SH-SY5Y (cell line): ENCODE measurements around the gene ADGRL3.

Experiments used
- GATA2 ChIP-seq: IDR thresholded peaks from 2 replicates; pipeline ENCODE4 v1.6.1; 2011; ENCODE audit warnings: mild to moderate bottlenecking, low read depth, low read length
- GATA3 ChIP-seq: IDR thresholded peaks from 2 replicates; pipeline ENCODE4 v1.6.1; 2011; ENCODE audit warnings: low read depth, mild to moderate bottlenecking, low read length, moderate library complexity

Gene ADGRL3

GRCh38 chr4:61786211-61786610 lies 586.1 kb downstream of the ADGRL3 start:
- no peak for TF ChIP-seq GATA3
- no peak for TF ChIP-seq GATA2

- TF ChIP-seq GATA3 (no peak), GATA2 (no peak)
Measured at GRCh38 chr4:61795998-61796397, 595.9 kb downstream of the ADGRL3 start.

GRCh38 chr4:61799794-61800193 lies 599.7 kb downstream of the ADGRL3 start:
- TF ChIP-seq GATA2 (no peak), GATA3 (no peak)

- no peak for TF ChIP-seq GATA2
Measured at GRCh38 chr4:61805227-61805626, 605.1 kb downstream of the ADGRL3 start.

GRCh38 chr4:61805979-61806378 lies 605.9 kb downstream of the ADGRL3 start:
- no peak for TF ChIP-seq GATA2
- TF ChIP-seq GATA3: no peak

- TF ChIP-seq GATA3 (no peak), GATA2 (no peak)
Measured at GRCh38 chr4:61812171-61812570, 612.0 kb downstream of the ADGRL3 start.

GRCh38 chr4:61817071-61817470 lies 616.9 kb downstream of the ADGRL3 start:
- TF ChIP-seq GATA2: no peak
- no peak for TF ChIP-seq GATA3

- no peak for TF ChIP-seq GATA2
- TF ChIP-seq GATA3: no peak
Measured at GRCh38 chr4:61820136-61820535, 620.0 kb downstream of the ADGRL3 start.

GRCh38 chr4:61824454-61824853 lies 624.3 kb downstream of the ADGRL3 start:
- TF ChIP-seq GATA3 (no peak), GATA2 (no peak)

- TF ChIP-seq GATA3 (peak; percentile 98), GATA2 (peak; percentile 84)
Measured at GRCh38 chr4:61827907-61828391, 627.8 kb downstream of the ADGRL3 start.

GRCh38 chr4:61828960-61829359 lies 628.8 kb downstream of the ADGRL3 start:
- TF ChIP-seq GATA3 (0 out of 2 replicates have a peak, but pooled peaks have one; percentile 19), GATA2 (0 out of 2 replicates have a peak, but pooled peaks have one; percentile 14)

GRCh38 chr4:61831987-61832386 lies 631.9 kb downstream of the ADGRL3 start:
- TF ChIP-seq GATA2: no peak
- TF ChIP-seq GATA3: no peak

GRCh38 chr4:61837395-61837794 lies 637.3 kb downstream of the ADGRL3 start:
- no peak for TF ChIP-seq GATA2
- TF ChIP-seq GATA3: no peak

GRCh38 chr4:61838072-61838471 lies 637.9 kb downstream of the ADGRL3 start:
- TF ChIP-seq GATA2 (no peak), GATA3 (no peak)

- no peak for TF ChIP-seq GATA3
- no peak for TF ChIP-seq GATA2
Measured at GRCh38 chr4:61841714-61842113, 641.6 kb downstream of the ADGRL3 start.

GRCh38 chr4:61851126-61851525 lies 651.0 kb downstream of the ADGRL3 start:
- TF ChIP-seq GATA3 (no peak), GATA2 (no peak)

- TF ChIP-seq GATA2 (no peak), GATA3 (no peak)
Measured at GRCh38 chr4:61853041-61853440, 652.9 kb downstream of the ADGRL3 start.
